ENCODE results near the gene RPTOR.

- TF ChIP-seq ZNF362 (tag by site-specific recombination; IDR thresholded peaks at IDR 0.05) (no peak), ELK4 (IDR thresholded peaks at IDR 0.05; ENCODE audit: borderline replicate concordance, low read depth, low read length) (no peak), CTCF (tag by site-specific recombination; IDR thresholded peaks at IDR 0.05) (no peak), ZBTB44 (tag by site-specific recombination; IDR thresholded peaks at IDR 0.05) (no peak), ZBTB10 (tag by site-specific recombination; IDR thresholded peaks at IDR 0.05) (no peak)
Observed at GRCh38 chr17:80652756-80653330, 108.2 kb downstream of the RPTOR start.
